ENCODE data around the gene SMTNL2. TPM values are rescaled to one million over a fixed set of nuclear protein-coding genes. Genes with fewer than 3 reads are reported as not detected.

SMTNL2 gene
- total RNA-seq, 2 donors from 2014 or later, result 4.6 to 6.3 TPM

GRCh38 chr17:4544951-4545216 lies 39.4 kb upstream of the SMTNL2 start:
- TF ChIP-seq CTCF (IDR thresholded peaks at IDR 0.05), result no peak
- no peak for TF ChIP-seq POLR2A (IDR thresholded peaks at IDR 0.05)
- TF ChIP-seq POLR2AphosphoS5 (IDR thresholded peaks at IDR 0.05), result no peak
- Histone ChIP-seq H3K27me3 (replicated peaks; ENCODE audit: insufficient read depth) (no peaks in the 10 kb centered on the region), H3K9me3 (no peaks in the 10 kb centered on the region), H3K36me3 (peaks cover 5 to 35% of the 10 kb centered on the region in 2 donors), H3K27ac (no peak overlapping the region), H3K4me1 (replicated peaks) (no peaks in the 10 kb centered on the region), H3K4me3 (no peak overlapping the region)
- intact Hi-C loops (cut with DNase I), result no loop called here
- 87% methylated on average over 18 of the region's 18 CpGs for WGBS
- no peak for DNase-seq (ENCODE audit: low spot score)

GRCh38 chr17:4545217-4545951 lies 38.9 kb upstream of the SMTNL2 start:
- Histone ChIP-seq H3K27me3 (replicated peaks; ENCODE audit: insufficient read depth) (no peaks in the 10 kb centered on the region), H3K27ac (no peak overlapping the region), H3K4me1 (replicated peaks) (no peaks in the 10 kb centered on the region), H3K4me3 (no peak overlapping the region), H3K9me3 (no peaks in the 10 kb centered on the region), H3K36me3 (peaks cover 5 to 40% of the 10 kb centered on the region in 2 donors)
- 90% methylated on average over 28 of the region's 32 CpGs for WGBS
- TF ChIP-seq CTCF (IDR thresholded peaks at IDR 0.05) (no peak), POLR2A (IDR thresholded peaks at IDR 0.05) (no peak), POLR2AphosphoS5 (IDR thresholded peaks at IDR 0.05) (no peak)
- intact Hi-C loops (cut with DNase I), result no loop called here
- no peak for DNase-seq (ENCODE audit: low spot score)

DNA sequence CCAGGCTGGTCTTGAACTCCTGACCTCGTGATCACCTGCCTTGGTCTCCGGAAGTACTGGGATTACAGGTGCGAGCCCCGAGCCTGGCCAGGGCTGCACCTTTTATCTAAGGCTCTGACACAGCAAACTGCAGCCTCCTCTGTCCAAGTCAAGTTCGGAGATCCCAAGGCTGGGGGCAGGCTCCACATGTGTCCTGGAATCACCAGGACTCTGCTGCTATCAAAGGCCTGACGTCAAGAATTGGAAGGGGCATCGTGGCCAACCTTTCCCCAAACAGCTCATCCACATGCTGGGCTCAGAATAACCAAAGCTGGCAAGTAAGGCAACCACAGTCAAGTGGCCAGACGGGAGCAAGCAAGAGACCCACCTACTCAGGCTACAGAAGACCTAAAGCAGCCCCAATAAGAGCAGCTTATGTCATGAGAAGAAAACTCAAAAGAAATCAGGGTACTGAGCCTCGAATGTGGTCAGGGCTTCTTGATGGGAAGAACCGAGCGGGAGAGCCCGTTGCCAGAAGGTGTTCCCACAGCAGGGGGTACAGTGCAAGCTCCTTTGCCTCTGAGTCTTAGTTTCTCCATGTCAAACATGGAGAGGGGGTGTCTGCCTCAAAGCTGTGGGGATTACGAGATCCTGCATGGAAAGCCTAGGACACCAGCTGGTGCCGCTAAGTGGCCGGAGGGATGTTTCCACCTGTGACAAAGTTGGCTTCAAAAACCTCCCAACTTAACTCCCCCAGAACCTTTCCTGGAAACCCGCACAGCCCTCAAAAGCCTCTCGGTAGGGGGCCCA lies 37.0 kb upstream of the SMTNL2 start:
- H3K36me3 ChIP-seq, result peaks cover 10 to 47% of the 10 kb centered on the region in 2 donors
- no peaks in the 10 kb centered on the region for H3K9me3 ChIP-seq
- TF ChIP-seq CTCF (IDR thresholded peaks at IDR 0.05) (no peak), POLR2AphosphoS5 (IDR thresholded peaks at IDR 0.05) (no peak), POLR2A (IDR thresholded peaks at IDR 0.05) (no peak)
- intact Hi-C loops (cut with DNase I), result no loop called here
- no peak overlapping the region for H3K27ac ChIP-seq
- WGBS, result 91% methylated on average over 17 of the region's 17 CpGs
- no peak for DNase-seq (ENCODE audit: low spot score)
- no peaks in the 10 kb centered on the region for H3K4me1 ChIP-seq (replicated peaks)
- H3K27me3 ChIP-seq (replicated peaks; ENCODE audit: insufficient read depth), result no peaks in the 10 kb centered on the region
- no peak overlapping the region for H3K4me3 ChIP-seq

DNA sequence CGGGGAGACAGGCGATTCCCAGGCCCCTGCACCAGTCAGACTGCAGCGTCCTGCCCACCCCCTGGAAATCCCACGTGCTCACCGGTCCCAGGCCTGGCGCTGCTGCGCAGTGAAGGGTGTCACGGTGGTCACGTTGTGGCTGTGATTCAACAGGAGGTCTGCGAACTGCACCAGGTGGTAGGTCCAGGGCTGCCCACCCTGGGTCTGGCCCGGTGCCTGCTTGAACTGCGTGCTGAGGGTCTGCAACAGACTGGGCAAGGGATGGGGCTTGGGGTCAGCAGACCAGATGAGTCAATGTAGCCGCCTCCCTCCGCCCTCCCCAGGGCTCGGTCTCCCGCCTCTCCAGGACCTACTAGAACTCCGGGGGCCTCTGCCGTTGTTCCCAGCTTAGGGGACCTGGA lies 36.3 kb upstream of the SMTNL2 start:
- WGBS, result 94% methylated on average over 11 of the region's 18 CpGs
- DNase-seq (ENCODE audit: low spot score), result no peak

More for the DNA sequence above, 36.3 kb upstream of the SMTNL2 start:
- Histone ChIP-seq H3K27me3 (replicated peaks; ENCODE audit: insufficient read depth) (no peaks in the 10 kb centered on the region), H3K27ac (no peak overlapping the region), H3K4me1 (replicated peaks) (no peaks in the 10 kb centered on the region), H3K36me3 (peaks cover 11 to 39% of the 10 kb centered on the region in 2 donors), H3K4me3 (no peak overlapping the region), H3K9me3 (no peaks in the 10 kb centered on the region)
- TF ChIP-seq CTCF (IDR thresholded peaks at IDR 0.05), result no peak
- no peak for TF ChIP-seq POLR2A (IDR thresholded peaks at IDR 0.05)
- no peak for TF ChIP-seq POLR2AphosphoS5 (IDR thresholded peaks at IDR 0.05)
- intact Hi-C loops (cut with DNase I), result no loop called here
